Measurements from ENCODE around the gene RAB6B. TPM values are rescaled to one million over a fixed set of nuclear protein-coding genes. Genes with fewer than 3 reads are reported as not detected.

Gene RAB6B
- total RNA-seq, 1 donor from 2014 or later: 0.61 TPM

DNA sequence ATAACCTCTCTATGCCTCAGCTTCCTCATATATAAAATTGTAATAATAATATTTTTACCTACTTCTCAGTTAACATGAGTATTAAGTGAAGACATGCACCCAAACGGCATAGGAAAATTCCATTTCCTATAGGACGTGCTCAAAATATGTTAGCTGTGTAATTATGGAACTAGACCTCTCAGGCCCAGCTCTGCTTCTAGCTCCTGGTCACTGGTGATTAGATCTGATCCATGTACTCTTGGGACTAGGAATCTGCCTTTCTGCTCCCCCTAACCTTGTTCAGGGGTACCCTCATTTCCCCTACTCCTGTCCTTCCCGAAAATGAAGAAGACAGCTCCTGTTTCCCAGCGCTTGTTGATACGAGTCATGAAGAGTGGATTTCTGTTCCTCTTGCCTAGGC, 119.8 kb downstream of the RAB6B start:
- intact Hi-C loops (cut with micrococcal nuclease): no loop called here

DNA sequence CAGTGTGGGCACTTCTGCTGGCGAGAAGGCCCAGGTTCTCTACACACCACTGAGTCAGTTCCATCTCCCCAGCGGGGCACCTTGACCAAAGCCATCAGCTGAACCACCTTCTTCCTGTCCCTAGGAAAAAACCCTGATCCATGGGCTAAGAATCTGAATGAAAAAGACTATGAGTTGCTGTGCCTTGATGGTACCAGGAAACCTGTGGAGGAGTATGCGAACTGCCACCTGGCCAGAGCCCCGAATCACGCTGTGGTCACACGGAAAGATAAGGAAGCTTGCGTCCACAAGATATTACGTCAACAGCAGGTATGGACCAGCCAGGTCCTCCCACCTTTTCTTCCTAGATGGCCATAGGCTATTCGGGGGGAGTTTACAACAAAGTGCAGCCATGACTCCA, 120.4 kb downstream of the RAB6B start:
- intact Hi-C loops (cut with micrococcal nuclease): no loop called here

Other genes starting within 250 kb of the RAB6B start
- 71.0 and 72.3 TPM in 2 replicates for gene TOPBP1, start 233.9 kb downstream of the RAB6B start, total RNA-seq
- gene TF, start 149.5 kb downstream of the RAB6B start, total RNA-seq: 0.22 and 0.59 TPM in 2 replicates
- gene SRPRB, start 90.1 kb downstream of the RAB6B start, total RNA-seq: 71.6 and 73.1 TPM in 2 replicates
- not detected in 2 replicates for gene SLCO2A1, start 134.0 kb upstream of the RAB6B start, total RNA-seq